ENCODE results near the gene KCNK5.

Gene KCNK5

DNA sequence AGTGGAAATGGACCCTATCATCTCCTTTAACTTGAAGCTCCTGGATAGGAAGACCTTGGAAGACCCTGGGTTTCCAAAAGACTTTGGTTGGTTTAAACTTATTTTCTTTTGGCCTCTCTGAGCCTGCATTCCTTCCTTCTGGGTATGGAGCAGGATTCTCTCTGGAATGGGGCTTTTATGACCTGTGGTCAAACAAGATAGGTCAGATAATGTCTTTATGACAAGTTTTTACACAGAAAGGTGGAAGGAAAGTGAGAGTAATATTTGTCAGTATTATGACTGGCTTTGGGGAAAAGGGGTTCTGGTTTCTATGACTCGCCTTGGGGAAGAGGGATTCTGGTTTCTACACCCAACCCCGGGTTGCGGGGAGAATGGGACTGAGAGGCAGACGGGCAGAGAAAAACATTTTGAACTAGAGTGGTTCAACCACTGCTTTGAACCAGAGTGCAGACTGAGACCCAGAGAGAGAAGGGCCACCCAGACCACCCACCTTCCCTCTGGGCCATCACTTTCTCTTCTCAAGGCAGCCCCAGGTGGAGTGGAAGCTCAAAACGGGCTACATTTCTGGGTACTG, 37.6 kb upstream of the KCNK5 start:
- Histone ChIP-seq H3K9me3 (ENCODE audit: control insufficient read depth, insufficient read depth, low read depth, low read length) (no peaks in the 10 kb centered on the region), H3K4me1 (ENCODE audit: control insufficient read depth, insufficient read depth, low read length) (no peaks in the 10 kb centered on the region), H3K27ac (ENCODE audit: extremely low read depth, low read depth, low read length) (no peak overlapping the region), H3K4me3 (ENCODE audit: low read depth, low read length) (no peak overlapping the region), H3K36me3 (ENCODE audit: control insufficient read depth in 2 of 2, insufficient read depth in 1 of 2, low read length in 2 of 2) (no peaks in the 10 kb centered on the region)
- TF ChIP-seq ZNF433 (tag by site-specific recombination; IDR thresholded peaks at IDR 0.05; ENCODE audit: low read depth) (no peak), BCL11A (tag by site-specific recombination; IDR thresholded peaks at IDR 0.05; ENCODE audit: low read depth) (no peak), MZF1 (tag by site-specific recombination; IDR thresholded peaks at IDR 0.05; ENCODE audit: borderline replicate concordance) (no peak), SETDB1 (IDR thresholded peaks at IDR 0.05; ENCODE audit: insufficient read length, low read length) (no peak), ZNF501 (tag by site-specific recombination; IDR thresholded peaks at IDR 0.05) (no peak), KLF1 (tag by site-specific recombination; IDR thresholded peaks at IDR 0.05) (no peak), ZNF175 (tag by site-specific recombination; IDR thresholded peaks at IDR 0.05) (no peak), ZNF112 (tag by site-specific recombination; IDR thresholded peaks at IDR 0.05) (no peak), ZNF571 (tag by site-specific recombination; IDR thresholded peaks at IDR 0.05) (no peak), ZNF747 (tag by site-specific recombination; IDR thresholded peaks at IDR 0.05) (no peak), ZBTB1 (tag by site-specific recombination; IDR thresholded peaks at IDR 0.05) (no peak), ZNF248 (tag by site-specific recombination; IDR thresholded peaks at IDR 0.05) (no peak), KLF8 (tag by site-specific recombination; IDR thresholded peaks at IDR 0.05) (no peak), GLIS1 (tag by site-specific recombination; IDR thresholded peaks at IDR 0.05) (no peak), HOXD13 (CRISPR knock-in tag; IDR thresholded peaks at IDR 0.05; ENCODE audit: borderline replicate concordance) (no peak)
- TF ChIP-seq, protein P1, sequence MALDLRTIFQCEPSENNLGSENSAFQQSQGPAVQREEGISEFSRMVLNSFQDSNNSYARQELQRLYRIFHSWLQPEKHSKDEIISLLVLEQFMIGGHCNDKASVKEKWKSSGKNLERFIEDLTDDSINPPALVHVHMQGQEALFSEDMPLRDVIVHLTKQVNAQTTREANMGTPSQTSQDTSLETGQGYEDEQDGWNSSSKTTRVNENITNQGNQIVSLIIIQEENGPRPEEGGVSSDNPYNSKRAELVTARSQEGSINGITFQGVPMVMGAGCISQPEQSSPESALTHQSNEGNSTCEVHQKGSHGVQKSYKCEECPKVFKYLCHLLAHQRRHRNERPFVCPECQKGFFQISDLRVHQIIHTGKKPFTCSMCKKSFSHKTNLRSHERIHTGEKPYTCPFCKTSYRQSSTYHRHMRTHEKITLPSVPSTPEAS (tag by site-specific recombination; IDR thresholded peaks at IDR 0.05): no peak
- TF ChIP-seq, protein P2, sequence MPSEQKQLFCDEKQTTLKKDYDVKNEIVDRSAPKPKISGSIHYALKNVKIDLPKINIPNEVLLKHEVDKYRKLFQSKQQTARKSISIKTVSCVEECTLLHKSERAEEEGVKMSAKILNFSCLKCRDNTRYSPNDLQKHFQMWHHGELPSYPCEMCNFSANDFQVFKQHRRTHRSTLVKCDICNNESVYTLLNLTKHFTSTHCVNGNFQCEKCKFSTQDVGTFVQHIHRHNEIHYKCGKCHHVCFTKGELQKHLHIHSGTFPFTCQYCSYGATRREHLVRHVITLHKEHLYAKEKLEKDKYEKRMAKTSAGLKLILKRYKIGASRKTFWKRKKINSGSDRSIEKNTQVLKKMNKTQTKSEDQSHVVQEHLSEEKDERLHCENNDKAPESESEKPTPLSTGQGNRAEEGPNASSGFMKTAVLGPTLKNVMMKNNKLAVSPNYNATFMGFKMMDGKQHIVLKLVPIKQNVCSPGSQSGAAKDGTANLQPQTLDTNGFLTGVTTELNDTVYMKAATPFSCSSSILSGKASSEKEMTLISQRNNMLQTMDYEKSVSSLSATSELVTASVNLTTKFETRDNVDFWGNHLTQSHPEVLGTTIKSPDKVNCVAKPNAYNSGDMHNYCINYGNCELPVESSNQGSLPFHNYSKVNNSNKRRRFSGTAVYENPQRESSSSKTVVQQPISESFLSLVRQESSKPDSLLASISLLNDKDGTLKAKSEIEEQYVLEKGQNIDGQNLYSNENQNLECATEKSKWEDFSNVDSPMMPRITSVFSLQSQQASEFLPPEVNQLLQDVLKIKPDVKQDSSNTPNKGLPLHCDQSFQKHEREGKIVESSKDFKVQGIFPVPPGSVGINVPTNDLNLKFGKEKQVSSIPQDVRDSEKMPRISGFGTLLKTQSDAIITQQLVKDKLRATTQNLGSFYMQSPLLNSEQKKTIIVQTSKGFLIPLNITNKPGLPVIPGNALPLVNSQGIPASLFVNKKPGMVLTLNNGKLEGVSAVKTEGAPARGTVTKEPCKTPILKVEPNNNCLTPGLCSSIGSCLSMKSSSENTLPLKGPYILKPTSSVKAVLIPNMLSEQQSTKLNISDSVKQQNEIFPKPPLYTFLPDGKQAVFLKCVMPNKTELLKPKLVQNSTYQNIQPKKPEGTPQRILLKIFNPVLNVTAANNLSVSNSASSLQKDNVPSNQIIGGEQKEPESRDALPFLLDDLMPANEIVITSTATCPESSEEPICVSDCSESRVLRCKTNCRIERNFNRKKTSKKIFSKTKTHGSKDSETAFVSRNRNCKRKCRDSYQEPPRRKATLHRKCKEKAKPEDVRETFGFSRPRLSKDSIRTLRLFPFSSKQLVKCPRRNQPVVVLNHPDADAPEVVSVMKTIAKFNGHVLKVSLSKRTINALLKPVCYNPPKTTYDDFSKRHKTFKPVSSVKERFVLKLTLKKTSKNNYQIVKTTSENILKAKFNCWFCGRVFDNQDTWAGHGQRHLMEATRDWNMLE (tag by site-specific recombination; conservative IDR thresholded peaks at IDR 0.05; ENCODE audit: low read depth): no peak
- TF ChIP-seq, protein P3, sequence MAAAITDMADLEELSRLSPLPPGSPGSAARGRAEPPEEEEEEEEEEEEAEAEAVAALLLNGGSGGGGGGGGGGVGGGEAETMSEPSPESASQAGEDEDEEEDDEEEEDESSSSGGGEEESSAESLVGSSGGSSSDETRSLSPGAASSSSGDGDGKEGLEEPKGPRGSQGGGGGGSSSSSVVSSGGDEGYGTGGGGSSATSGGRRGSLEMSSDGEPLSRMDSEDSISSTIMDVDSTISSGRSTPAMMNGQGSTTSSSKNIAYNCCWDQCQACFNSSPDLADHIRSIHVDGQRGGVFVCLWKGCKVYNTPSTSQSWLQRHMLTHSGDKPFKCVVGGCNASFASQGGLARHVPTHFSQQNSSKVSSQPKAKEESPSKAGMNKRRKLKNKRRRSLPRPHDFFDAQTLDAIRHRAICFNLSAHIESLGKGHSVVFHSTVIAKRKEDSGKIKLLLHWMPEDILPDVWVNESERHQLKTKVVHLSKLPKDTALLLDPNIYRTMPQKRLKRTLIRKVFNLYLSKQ (tag by site-specific recombination; IDR thresholded peaks at IDR 0.05; ENCODE audit: borderline replicate concordance): no peak
- POLR2A ChIA-PET: no interaction called here
- CTCF ChIA-PET: interaction anchor here (0.7 to 1.6 kb wide), 6 partner anchors 8 to 1430 kb away, joined by 3 to 6 read pairs (median 4); no protein-coding TSS in a partner anchor

DNA sequence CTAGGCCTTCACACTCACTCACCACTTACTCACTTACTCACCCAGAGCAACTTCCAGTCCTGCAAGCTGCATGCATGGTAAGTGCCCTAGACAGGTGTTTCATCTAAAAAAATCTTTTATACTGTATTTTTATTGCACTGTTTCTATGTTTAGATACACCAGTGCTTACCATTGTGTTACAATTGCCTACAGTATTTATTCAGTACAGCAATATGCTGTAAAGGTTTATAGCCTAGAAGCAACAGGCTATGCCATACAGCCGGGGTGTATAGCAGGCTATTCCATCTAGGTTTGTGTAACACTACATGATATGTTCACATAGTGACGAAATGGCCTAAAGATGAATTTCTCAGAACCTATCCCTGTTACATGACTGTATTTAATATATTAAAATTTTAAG, 37.1 kb upstream of the KCNK5 start:
- Histone ChIP-seq H3K4me1 (ENCODE audit: control insufficient read depth, insufficient read depth, low read length) (no peaks in the 10 kb centered on the region), H3K27ac (ENCODE audit: extremely low read depth, low read depth, low read length) (no peak overlapping the region), H3K36me3 (ENCODE audit: control insufficient read depth in 2 of 2, insufficient read depth in 1 of 2, low read length in 2 of 2) (no peaks in the 10 kb centered on the region), H3K9me3 (ENCODE audit: control insufficient read depth, insufficient read depth, low read depth, low read length) (no peaks in the 10 kb centered on the region), H3K4me3 (ENCODE audit: low read depth, low read length) (no peak overlapping the region)
- ChIA-PET CTCF (interaction anchor here (0.7 to 1.6 kb wide), 5 partner anchors 9 to 1430 kb away, joined by 3 to 6 read pairs (median 4); no protein-coding TSS in a partner anchor), POLR2A (no interaction called here)
- TF ChIP-seq ZNF501 (tag by site-specific recombination; IDR thresholded peaks at IDR 0.05): no peak
- no peak for TF ChIP-seq ZFHX2 (tag by site-specific recombination; conservative IDR thresholded peaks at IDR 0.05)
- TF ChIP-seq ZIC2 (tag by site-specific recombination; IDR thresholded peaks at IDR 0.05): no peak
- TF ChIP-seq ZNF768 (tag by site-specific recombination; IDR thresholded peaks at IDR 0.05): no peak
- peak; percentile 64 for TF ChIP-seq SCRT2 (tag by site-specific recombination; IDR thresholded peaks at IDR 0.05)
- TF ChIP-seq, protein P3 (tag by site-specific recombination; IDR thresholded peaks at IDR 0.05; ENCODE audit: borderline replicate concordance): no peak

Measured in HEK293 (cell line).